Heart left ventricle (tissue), 13 donors: ENCODE data around the gene E4F1.

Experiments
- CTCF ChIP-seq, 12 donors: fragments of 200-600 bp; sonication (generic) in 4 of 12; IDR thresholded peaks; one replicate each; pipeline versions ENCODE4 v1.5.0 to v1.8.0; 2018 to 2022; ENCODE audit warnings: antibody characterized with exemption in 12 of 12, mild to moderate bottlenecking in 5 of 12
- POLR2A ChIP-seq, 2 donors: fragments of 450-650 bp; IDR thresholded peaks; one replicate each; pipeline ENCODE4 v1.6.1; 2017; ENCODE audit warnings: antibody characterized with exemption in 2 of 2, mild to moderate bottlenecking in 2 of 2, moderate library complexity in 2 of 2
- donor health status: ischemic (EF 13 %, LVEDD 7.1; RV severe dilation, severe dysfunction).
- donor health status: DM: no; HTN: yes; CAD: no.
- donor health status: DM: no; HTN: no; CAD: no.
- donor health status: ischemic (EF 25% LVEDD 6.9; RV normal size, moderate dysfunction).
- donor health status: ischemic (EF 25% LVEDD 5.7; RV mildly dilated, moderate dysfunction).
- donor health status: ischemic (EF 35%, LVEDD 5.7; RV mildly dilated, moderate dysfunction).
- donor health status: nonischemic (EF 11% LVEDD 7.7; RV severe dilation, severe dysfunction).
- donor health status: DM: yes; HTN: yes; CAD: no.
- donor health status: PGD.
- donor health status: ischemic (EF 29% LVEDD 5.4; RV normal size, mild dysfunction).
- donor health status: nonischemic (EF 23%, LVEDD 6.1; RV moderate dilation, normal function).

- TF ChIP-seq CTCF (IDR thresholded peaks at IDR 0.05) (no peak), POLR2A (IDR thresholded peaks at IDR 0.05) (no peak)
Observed at GRCh38 chr16:2270070-2270462, 46.7 kb downstream of the E4F1 start.
